IPS-NIHi7 (cell line): ENCODE data around the gene TAF6.
"Not testable (repeated sequence)": the region's sequence is repeated elsewhere in the genome, so short reads cannot be mapped to it uniquely, and the experiment has no call there.

Experiments used
- DNase-seq: peaks from one replicate; pipeline ENCODE4 v3.0.0; 2012; ENCODE audit warnings: mixed read lengths; ENCODE audit errors: extremely low spot score

Gene TAF6

DNA sequence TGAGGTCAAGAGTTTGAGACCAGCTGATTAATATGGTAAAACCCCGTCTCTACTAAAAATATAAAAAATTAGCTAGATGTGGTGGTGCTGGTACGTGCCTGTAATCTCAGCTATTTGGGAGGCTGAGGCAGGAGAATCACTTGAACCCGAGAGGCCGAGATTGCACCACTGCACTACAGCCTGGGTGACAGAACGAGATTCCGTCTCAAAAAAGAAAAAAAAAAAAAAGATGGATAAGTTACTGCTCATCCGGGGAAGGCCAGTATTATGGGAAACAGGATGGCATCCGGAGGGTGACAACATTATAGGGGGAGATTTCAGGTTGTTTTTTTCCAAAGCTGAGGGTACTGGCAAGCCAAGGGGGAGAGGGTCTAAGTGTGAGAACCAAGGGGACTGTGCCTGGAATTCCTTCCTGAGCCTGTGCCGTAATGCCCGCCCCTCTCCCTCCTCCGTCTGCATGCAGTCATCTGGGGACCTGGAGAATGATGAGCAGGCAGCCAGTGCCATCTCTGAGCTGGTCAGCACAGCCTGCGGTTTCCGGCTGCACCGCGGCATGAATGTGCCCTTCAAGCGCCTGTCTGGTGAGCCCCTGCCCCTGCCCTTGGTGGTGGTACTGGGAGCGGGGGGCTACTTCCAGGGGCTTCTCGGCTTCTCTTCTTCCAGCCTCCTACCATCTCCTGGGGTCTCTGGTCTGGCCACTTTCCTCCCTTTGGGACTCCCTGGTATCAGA lies 33.9 kb upstream of the TAF6 start:
- no peak for DNase-seq

DNA sequence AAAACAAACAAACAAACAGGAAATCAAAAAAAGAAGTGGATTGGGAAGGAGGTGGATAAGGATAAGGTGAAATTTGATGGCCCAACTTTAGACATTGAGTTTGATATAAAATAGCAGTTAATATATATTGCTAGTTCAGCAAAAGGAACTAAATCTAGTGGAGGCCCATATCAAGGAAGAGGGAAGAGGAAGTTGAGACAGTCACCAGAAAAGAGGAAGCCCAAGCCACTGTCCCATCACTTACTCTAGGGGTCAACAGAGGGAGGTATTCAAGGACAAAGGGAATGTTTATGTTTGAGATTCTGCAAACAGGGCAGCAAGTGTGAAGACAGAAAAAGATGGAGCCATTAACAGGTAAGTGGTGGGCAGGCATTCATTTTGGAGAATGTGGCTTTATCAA lies 33.2 kb upstream of the TAF6 start:
- no peak for DNase-seq

- DNase-seq: peak; percentile 100
Measured at GRCh38 chr7:100148559-100149328, 29.6 kb upstream of the TAF6 start, which contains the start of gene LAMTOR4. Gene LAMTOR4 (plus strand): TSS chr7:100148918. CDS start chr7:100148973, 55 bp downstream.

DNA sequence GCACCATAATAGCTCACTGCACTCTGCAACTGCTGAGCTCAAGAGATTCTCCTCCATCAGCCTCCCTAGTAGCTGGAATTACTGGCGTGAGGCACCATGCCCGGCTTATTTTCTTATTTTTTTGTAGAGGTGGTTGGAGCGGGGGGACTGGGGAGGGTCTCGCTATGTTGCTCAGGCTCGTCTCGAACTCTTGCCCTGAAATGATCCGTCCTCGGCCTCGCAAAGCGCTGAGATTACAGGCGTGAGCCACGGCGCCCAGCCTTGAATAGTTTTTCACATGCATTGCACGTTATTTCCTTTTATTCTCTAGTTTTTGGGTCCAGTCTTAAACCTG lies 29.0 kb upstream of the TAF6 start:
- DNase-seq: no peak

- no peak for DNase-seq
Measured at GRCh38 chr7:100147278-100147677, 28.1 kb upstream of the TAF6 start.

DNA sequence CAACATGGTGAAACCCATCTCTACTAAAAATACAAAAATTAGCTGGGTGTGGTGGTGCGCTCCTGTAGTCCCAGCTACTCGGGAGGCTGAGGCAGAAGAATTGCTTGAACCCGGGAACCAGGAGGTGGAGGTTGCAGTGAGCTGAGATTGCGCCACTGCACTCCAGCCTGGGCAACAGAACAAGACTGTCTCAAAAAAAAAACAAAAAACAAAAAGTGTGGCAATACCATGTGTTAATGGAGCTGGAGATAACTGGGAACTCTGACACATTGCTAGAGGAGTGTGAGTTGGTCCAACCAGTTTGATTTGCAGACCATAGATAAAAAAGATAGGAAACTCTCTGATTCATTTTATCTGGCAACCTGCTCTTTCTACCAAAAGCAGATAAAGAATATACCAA lies 27.2 kb upstream of the TAF6 start:
- DNase-seq: not testable (repeated sequence)

- no peak for DNase-seq
Measured at GRCh38 chr7:100142461-100142860, 23.3 kb upstream of the TAF6 start.

- no peak for DNase-seq
Measured at GRCh38 chr7:100141555-100141949, 22.4 kb upstream of the TAF6 start.

GRCh38 chr7:100137851-100138760 lies 18.9 kb upstream of the TAF6 start:
- DNase-seq: no peak

GRCh38 chr7:100132697-100133151 lies 13.6 kb upstream of the TAF6 start:
- peak; percentile 83 for DNase-seq

DNA sequence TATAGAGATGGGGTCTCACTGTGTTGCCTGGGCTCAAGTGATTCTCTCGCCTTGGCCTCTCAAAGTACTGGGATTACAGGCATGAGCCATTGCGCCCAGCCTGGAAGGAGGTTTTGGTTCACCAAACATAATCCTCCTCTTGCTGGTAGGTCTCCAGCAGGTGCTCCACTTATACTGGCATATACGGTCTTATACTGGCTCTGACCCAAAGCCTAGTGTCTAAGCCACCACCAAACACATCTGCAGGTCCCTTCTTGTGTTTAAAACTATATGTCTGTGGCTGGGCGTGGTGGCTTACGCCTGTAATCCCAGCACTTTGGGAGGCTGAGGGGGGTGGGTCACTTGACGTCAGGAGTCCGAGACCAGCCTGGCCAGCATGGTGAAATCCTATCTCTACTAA lies 13.0 kb upstream of the TAF6 start:
- no peak for DNase-seq

DNA sequence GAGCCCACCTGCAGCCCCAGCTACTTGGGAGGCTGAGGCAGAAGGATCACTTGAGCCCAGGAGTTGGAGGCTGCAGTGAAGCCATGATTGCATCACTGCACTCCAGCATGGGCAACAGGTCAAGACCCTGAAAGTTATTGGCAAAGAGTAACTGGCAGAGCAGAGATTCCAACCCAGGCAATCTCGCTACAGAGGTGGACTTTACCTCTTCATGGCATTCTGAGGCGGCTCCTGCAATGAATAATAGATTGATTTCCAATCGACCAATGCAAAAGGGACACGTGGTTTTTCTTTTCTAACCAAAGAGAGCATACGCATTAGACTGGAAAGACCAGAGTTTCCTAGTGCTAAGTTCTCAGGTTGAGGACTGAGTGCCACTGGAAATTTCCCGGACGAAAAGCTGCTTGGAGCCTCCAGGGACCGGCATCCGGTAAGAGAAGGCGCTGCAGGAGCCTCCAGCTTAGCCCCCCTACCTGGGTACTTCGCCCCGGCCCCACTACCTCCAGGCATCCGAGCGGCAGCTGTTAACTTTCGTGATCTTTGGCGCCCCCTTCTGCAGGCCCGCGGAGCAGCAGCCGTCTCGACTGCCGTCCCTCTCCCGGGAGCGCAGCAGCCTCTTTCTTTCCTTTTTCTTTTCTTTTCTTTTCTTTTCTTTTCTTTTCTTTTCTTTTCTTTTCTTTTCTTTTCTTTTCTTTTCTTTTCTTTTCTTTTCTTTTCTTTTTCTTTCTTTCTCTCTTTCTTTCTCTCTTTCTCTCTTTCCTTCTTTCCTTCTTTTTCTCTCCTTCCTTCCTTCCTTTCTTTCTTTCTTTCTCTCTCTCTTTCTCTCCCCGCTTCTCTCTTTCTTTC lies 11.7 kb upstream of the TAF6 start:
- peak; percentile 90 for DNase-seq

DNA sequence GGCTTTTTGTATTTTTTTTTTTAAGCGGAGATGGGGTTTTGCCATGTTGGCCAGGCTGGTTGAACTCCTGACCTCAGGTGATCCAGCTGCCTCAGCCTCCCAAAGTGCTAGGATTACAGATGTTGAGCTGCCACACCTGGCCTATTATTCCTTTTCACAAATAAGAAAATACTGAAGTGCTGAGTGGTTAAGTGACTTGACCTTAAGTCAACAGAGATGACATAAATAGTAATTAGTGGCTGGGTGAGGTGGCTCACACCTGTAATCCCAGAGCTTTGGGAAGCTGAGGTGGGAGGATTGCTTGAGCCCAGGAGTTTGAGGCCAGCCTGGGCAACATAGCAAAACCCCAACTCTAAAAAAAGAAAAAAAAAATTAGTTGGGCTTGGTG lies 11.1 kb upstream of the TAF6 start:
- DNase-seq: not testable (repeated sequence)

GRCh38 chr7:100128637-100128963 lies 9.4 kb upstream of the TAF6 start:
- DNase-seq: no peak

DNA sequence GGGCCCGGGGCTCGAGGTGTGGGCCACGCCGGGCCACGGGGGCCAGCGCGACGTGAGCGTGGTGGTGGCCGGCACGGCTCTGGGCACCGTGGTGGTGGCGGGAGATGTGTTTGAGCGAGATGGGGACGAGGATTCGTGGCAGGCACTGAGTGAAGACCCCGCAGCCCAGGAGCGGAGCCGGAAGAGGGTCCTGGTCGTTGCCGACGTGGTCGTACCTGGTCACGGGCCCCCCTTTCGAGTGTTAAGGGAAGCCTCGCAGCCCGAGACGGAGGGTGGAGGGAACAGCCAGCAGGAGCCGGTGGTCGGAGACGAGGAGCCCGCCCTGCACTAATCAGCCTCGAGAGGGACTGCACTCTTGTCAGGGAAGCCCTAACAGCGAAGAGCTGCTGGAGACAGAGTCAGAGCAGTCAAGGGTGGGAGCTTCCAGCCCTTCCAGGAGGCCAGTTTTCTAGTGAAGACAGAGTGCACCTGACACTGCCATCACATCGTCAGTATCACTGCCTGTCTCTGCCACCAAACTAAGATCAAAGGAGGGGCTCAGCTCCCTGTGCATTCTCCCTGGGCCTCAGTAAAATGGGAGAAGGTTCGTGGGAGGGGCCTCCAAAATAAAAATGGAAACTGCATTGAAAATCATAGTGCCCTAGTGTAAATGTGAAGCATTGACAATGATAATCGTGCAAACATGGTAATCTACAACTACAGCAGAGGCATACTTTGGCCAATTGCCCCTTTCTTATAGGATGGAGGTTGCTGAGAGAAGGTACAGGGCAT lies 8.9 kb upstream of the TAF6 start:
- peak; percentile 34 for DNase-seq

DNA sequence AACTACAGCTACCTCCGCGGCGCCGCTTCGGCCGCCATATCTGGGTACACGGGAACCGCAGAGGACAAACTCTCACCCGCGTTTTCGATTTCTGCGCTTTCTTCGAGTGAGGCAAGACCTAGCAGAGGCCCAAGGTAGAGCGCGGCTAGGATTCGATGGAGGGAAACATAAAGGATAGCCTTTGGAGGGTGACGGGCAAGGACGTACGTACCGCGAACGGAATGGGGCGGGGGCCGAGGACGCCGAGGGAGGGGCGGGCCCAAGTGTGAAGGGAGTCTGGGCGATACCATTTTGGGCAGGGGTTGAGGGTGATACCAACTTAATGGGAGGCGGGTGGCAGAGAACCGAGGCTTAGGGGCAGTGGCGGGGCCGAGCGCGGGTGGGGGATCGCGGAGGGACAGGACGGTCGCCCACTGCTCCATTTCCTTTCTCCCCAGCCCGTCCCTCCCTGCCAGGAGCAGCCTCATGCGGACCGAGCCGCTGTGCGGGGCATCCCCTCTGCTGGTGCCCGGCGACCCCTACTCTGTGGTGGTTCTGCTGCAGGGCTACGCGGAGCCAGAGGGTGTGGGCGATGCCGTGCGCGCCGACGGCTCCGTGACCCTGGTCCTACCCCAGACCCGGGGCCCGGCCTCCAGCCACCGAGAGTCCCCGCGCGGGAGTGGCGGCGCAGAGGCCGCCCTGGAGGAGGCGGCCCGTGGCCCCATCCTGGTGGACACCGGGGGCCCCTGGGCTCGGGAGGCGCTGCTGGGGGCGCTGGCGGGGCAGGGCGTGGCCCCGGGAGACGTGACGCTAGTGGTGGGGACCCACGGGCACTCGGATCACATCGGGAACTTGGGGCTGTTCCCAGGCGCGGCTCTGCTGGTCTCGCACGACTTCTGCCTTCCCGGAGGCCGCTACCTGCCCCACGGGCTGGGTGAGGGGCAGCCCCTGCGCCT lies 8.0 kb upstream of the TAF6 start, which contains the start of gene MBLAC1:
Gene MBLAC1, plus strand, starts transcription at position 37 of the 935 bp plus-strand sequence. Its CDS starts 429 bp downstream, at position 466.
- peak; percentile 84 for DNase-seq

DNA sequence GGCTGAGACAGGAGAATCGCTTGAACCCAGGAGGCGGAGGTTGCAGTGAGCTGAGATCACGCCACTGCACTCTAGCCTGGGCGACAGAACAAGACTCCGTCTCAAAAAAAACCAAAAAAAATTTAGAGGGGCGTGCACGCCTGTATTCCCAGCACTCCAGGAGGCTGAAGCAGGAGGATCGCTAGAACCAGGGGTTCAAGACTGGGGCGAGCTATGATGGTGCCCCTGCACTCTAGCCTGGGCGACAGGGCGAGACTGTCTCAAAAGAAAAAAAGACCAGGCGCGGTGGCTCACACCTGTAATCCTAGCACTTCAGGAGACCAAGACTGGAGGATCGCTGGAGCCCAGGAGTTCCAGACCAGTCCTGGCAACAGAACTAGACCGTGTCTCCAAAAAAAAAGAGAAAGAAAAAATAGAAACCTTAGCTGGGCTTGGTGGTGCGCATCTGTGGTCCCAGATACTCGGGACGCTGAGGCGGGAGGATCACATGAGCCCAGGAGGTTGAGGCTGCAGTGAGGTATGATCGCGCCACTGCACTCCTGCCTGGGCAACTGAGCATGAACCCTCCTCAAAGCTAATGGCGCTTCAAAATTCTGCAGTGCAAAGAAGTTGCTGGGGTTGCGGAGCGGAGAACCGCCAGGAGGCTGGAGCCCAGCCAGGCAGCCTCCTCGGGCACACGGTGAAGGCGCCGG lies 7.2 kb upstream of the TAF6 start:
- DNase-seq: no peak

GRCh38 chr7:100124301-100125230 lies 5.4 kb upstream of the TAF6 start:
- DNase-seq: no peak
